ENCODE data around the gene TMEM100.

Gene TMEM100

DNA sequence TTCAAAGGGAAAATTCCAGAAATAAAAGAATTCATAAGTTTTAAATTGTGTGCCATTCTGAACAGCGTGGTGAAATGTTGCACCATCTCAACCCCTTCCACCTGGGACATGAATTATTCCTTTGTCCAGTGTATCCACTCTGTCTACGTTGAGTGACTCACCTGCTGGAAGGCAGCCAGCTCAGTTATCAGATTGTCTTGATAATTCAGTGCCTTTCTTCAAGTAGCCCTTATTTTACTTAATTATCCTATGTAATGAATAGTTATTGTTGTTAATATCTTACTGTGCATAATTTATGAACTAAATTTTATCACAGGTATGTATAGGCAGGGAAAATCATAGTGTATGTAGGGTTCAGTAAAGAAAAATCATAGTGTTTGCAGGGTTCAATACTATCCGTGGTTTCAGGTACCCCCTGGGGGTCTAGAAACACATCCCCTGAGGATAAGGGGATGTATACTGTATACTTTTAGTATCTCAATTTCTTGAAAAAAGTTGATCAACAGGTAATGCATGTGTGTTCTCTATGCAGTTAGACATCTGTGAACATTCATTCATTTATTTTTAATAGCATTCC lies 20.5 kb upstream of the TMEM100 start:
- DNase-seq (ENCODE audit: low spot score), result peak; percentile 76

GRCh38 chr17:55742272-55743102 lies 19.8 kb upstream of the TMEM100 start:
- DNase-seq (ENCODE audit: low spot score), result no peak

GRCh38 chr17:55741356-55741700 lies 18.7 kb upstream of the TMEM100 start:
- DNase-seq (ENCODE audit: low spot score), result no peak

- DNase-seq (ENCODE audit: low spot score), result no peak
Observed at GRCh38 chr17:55740511-55741355, 18.1 kb upstream of the TMEM100 start.

DNA sequence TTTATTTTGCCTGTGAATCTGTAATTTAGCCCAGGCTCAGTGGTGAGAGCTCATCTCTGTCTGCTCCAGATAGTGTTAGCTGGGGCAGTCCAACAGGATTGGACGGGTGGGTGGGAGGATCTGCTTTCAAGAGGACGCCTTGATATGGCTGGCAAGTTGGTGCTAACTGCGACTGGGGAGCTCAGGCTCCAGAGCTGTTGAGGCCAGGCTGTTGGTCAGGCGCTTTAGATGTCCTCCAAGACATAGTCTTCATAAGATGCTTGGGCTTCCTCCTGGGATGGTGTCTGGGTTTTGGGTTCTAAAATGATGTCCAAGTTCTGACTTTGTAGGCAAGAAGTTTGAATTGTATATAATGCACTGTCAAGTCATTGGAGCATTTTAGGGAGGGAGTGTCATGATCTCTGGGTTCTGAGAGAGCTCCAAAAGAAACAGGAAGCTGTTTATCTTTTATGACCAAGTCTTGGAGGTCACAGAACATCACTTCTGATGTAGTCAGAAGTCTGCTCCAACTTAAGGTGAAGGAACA lies 15.4 kb upstream of the TMEM100 start:
- no peak for DNase-seq (ENCODE audit: low spot score)

- DNase-seq (ENCODE audit: low spot score), result peak; percentile 34
Observed at GRCh38 chr17:55735731-55736405, 13.2 kb upstream of the TMEM100 start.

DNA sequence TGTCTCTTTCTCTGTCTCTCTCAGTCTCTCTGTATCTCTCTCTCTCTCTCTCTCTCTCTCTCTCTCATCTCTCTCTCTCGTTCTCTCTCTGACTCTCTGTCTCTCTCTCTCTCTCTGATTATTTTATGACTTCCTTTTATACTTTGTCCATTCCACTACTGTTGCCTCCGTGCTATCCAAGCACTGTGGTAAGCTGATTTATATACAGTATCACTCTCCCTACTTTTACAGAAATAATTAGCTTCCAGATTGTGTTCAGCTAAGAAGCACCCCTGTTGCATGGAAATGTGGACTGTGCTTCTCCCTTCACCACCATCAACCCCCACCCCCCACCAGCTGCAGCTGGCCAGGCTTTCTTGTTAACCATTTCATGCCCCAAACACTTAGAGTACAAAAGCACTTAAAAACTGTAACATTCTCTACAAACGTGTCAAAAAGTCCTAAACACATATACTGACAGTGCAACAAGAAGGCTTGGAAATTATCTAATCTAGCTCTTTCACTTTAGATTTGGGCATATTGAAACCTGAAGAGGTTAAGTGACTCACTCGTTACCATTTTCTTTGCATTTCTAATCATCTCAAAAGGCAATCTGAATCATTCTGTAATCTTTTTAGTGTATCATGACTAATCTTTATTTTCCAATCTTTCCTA lies 11.6 kb upstream of the TMEM100 start:
- no peak for DNase-seq (ENCODE audit: low spot score)

DNA sequence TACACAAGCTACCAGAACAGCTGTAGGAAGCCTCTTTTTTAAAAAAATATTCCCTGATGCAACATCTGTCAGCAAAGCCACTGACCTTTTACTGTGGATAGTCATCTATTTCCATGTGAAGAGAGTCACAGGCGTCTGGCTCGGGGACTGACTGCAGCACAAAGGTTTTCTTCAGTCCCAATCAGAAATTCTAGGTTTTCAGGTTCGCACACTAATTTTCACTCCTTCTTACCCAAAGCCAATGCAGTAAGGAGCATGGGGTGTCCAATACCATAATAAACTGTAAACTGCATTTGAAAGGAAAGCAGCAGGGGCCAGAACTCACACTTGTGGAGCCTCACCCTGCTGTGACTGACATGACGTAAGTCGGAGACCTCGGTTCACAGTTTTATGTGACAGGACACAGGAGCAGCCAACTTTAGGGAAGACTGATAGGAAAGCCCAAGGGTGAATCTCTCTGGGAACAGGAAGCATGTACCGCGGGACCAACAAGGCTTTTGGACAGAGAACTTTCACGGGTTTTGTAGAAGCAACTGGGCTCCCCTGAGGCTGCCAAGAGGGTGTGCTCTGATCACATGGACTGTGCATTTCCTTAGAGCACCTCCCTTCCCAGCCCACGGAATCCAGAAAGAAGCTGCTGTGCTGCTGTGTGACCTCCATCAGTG lies 9.1 kb upstream of the TMEM100 start:
- DNase-seq (ENCODE audit: low spot score), result no peak

DNA sequence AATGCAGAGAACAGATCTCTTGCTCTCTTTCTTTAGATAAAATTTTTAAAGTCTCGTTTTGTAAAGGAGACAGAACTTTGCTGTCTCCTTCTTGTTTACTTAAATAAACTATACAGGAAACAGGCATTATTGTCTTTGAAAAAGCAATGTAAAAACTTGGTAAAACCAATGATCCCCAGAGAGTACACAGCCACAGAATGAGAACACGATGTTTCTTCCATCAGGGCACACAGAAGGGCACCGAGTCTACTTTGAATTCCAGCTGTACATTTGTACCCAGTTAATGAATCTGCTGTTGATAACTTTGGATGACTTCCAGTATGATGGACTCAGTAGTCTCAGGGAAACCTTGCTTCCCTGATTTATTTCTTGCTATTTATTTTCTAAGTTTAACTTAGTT lies 8.1 kb upstream of the TMEM100 start:
- DNase-seq (ENCODE audit: low spot score), result no peak

GRCh38 chr17:55730380-55730779 lies 7.7 kb upstream of the TMEM100 start:
- no peak for DNase-seq (ENCODE audit: low spot score)

DNA sequence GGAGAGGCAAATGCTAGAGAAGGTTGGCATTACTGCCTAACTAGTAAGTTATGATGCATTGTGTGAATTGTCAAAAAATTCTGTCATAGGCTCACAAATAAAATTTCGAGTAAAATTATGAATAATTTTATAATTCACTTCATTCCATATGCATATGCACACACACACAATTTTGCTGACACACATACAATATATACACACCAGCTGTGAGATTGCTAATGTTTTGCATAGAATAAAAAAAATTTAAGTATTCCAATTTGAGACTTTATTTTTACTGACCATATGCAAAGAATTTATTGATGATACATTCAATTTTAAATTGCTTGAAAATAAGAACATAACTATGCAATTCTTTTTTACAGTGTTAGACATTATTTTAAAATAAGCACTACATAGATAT lies 6.8 kb upstream of the TMEM100 start:
- no peak for DNase-seq (ENCODE audit: low spot score)

DNA sequence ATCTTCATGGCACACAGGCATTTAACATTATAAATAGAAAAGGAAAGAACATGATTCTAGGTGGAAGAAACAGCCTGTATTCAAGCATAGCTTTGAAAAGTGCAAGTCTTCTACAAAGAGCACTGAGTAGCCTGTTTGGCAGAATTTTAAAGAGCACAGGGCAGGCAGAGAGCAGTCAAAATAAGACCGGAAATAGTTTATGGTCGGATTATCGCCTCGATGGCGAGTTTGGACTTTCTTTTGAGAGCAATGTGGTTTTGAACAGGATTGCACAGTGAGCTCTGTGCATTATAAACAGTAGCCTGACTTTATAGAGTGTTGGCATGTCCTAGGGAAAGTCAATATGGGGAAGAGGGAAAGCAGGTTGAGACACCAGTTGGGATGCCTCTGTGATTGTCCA lies 6.2 kb upstream of the TMEM100 start:
- DNase-seq (ENCODE audit: low spot score), result no peak

- DNase-seq (ENCODE audit: low spot score), result no peak
Observed at GRCh38 chr17:55728361-55728760, 5.7 kb upstream of the TMEM100 start.

GRCh38 chr17:55727920-55728319 lies 5.3 kb upstream of the TMEM100 start:
- DNase-seq (ENCODE audit: low spot score), result no peak

DNA sequence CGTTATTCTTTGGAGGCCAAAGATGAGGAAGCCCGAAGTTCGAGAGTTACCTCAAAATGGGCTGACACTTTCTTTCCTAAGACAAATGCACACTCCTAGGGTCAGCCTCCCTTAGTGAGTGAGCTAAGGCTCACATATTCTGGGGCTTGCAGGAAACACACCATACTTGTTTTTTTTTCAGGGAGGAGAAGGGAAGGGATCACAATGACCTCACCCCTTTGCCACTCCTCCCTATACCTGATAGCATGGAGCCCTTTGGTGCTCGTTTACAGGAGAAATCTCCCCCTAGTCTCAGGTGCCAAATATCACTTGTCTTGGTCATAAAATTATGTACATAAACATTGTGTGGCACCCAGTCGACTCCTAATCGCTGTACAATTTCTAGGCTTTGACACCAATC lies 4.6 kb upstream of the TMEM100 start:
- no peak for DNase-seq (ENCODE audit: low spot score)

DNA sequence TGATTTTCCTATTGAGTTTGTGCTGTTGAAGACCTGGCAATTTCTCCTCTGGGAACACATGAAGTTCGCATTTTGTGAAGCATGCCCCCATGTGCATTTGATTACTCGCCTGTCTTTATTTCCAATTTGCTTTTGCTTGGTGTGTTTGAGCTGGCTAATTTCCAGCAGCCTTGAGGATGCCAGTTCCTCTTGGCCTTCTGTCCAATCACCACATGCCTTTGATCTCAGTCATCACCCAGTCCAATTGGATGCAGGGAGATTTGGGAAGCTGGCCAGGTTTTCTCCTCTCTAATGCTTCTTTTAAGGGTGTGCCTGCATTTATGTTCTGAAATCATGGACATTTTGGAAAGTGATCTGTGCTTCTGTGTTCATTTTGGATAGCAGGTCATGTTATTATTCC lies 3.8 kb upstream of the TMEM100 start:
- peak; percentile 16 for DNase-seq (ENCODE audit: low spot score)

- DNase-seq (ENCODE audit: low spot score), result no peak
Observed at GRCh38 chr17:55723488-55723848, 804 bp upstream of the TMEM100 start.

DNA sequence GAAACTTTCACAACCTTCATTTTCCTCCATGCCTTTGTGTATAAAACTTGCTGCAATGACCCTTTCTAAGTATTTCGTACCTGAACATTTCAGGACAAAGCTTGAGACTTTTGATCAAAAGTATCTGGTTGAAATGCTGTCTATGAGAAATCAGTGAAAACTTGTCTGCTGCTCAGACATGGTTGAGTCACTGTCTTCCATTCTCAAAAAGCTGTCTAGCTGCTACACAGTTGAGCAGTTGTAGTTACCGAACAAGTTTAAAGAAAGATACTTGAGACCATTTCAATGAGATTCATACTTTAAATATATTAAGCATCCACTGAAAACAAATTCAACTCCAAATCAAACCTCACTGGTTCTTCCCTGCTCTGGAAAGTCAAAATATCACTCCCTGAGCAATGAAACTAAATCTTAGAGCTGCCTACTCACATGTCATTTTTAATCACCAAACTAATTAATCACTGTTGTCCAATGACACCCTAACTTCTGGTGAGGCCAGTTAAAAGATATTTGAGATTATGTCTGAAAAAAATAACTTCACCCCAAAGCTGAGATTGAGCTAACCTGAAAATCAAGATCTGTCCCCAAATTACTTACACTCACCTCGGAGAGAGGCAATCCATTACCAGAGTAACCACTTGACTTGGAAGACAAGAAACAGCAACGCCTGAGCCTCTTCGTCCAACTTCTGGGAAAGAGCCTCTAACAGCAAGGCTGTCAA lies 488 bp downstream of the TMEM100 start:
- no peak for DNase-seq (ENCODE audit: low spot score)

- DNase-seq (ENCODE audit: low spot score), result no peak
Observed at GRCh38 chr17:55720919-55721836, 1.5 kb downstream of the TMEM100 start.
